Common myeloid progenitor, CD34-positive (primary cell): ENCODE data around the gene RHOXF2B. TPM values are rescaled to one million over a fixed set of nuclear protein-coding genes. Genes with fewer than 3 reads are reported as not detected.
A peak's percentile ranks its signal among the peaks of the same experiment; 100 is the strongest.
"Not testable (repeated sequence)": the region's sequence is repeated elsewhere in the genome, so short reads cannot be mapped to it uniquely, and the experiment has no call there.

ENCODE experiments used
- CTCF ChIA-PET: fragments of 350-600 bp; sonication (Branson Sonifier 250); formaldehyde crosslinking; loops from one replicate; lab custom pipeline; 2021; ENCODE audit warnings: antibody characterized with exemption; lab: Charles Lee
- POLR2A ChIA-PET: fragments of 350-600 bp; sonication (Branson Sonifier 250); formaldehyde crosslinking; loops from one replicate; lab custom pipeline; 2021; ENCODE audit warnings: antibody characterized with exemption; lab: Charles Lee
- DNase-seq, 3 donors: peaks; one replicate each; pipeline versions ENCODE4 v3.0.0 to v3.0.0-alpha.2; 2013
- H3K27ac ChIP-seq, 2 experiments: 1 replicate in 1 of 2; 2 replicates in 1 of 2; pipeline ENCODE4 v1.7.0; 2013; ENCODE audit warnings: inconsistent platforms in 2 of 2, low read length in 2 of 2, mild to moderate bottlenecking in 2 of 2, low read depth in 1 of 2, moderate library complexity in 1 of 2; ENCODE audit not compliant: severe bottlenecking in 2 of 2, insufficient read depth in 1 of 2, poor library complexity in 1 of 2
- H3K27me3 ChIP-seq, 5 experiments: replicated peaks in 2 of 5; 1 replicate in 3 of 5; 2 replicates in 2 of 5; pipeline versions ENCODE4 v1.6.1 to v1.7.0; 2013; ENCODE audit warnings: low read length in 4 of 5, mild to moderate bottlenecking in 2 of 5, moderate library complexity in 2 of 5, inconsistent platforms in 1 of 5; ENCODE audit not compliant: insufficient read depth in 5 of 5, control insufficient read depth in 4 of 5
- H3K36me3 ChIP-seq, 4 experiments: 1 replicate in 2 of 4; 2 replicates in 2 of 4; pipeline versions ENCODE4 v1.6.1 to v1.7.0; 2013; ENCODE audit warnings: low read length in 3 of 4, control low read depth in 1 of 4, mild to moderate bottlenecking in 1 of 4; ENCODE audit not compliant: control insufficient read depth in 4 of 4, insufficient read depth in 4 of 4
- H3K4me1 ChIP-seq, 4 experiments: 1 replicate in 3 of 4; 2 replicates in 1 of 4; pipeline versions ENCODE4 v1.6.1 to v1.7.1; 2013; ENCODE audit warnings: low read length in 3 of 4, mild to moderate bottlenecking in 3 of 4, control low read depth in 1 of 4, inconsistent platforms in 1 of 4, moderate library complexity in 1 of 4; ENCODE audit not compliant: control insufficient read depth in 4 of 4, insufficient read depth in 4 of 4; ENCODE audit errors: control extremely low read depth in 1 of 4
- H3K4me3 ChIP-seq, 7 experiments: 1 replicate in 4 of 7; 2 replicates in 3 of 7; pipeline versions ENCODE4 v1.5.1 to v1.7.0; 2013; ENCODE audit warnings: mild to moderate bottlenecking in 7 of 7, low read length in 6 of 7, moderate library complexity in 6 of 7, inconsistent platforms in 2 of 7, low read depth in 2 of 7, control low read depth in 1 of 7; ENCODE audit not compliant: insufficient read depth in 4 of 7, control insufficient read depth in 1 of 7; ENCODE audit errors: extremely low read depth in 1 of 7
- H3K9me3 ChIP-seq, 5 experiments: 1 replicate in 4 of 5; 2 replicates in 1 of 5; pipeline versions ENCODE4 v1.6.1 to v1.7.1; 2013; ENCODE audit warnings: low read length in 4 of 5, mild to moderate bottlenecking in 2 of 5, inconsistent platforms in 1 of 5, low read depth in 1 of 5, moderate library complexity in 1 of 5; ENCODE audit not compliant: control insufficient read depth in 4 of 5, insufficient read depth in 2 of 5; ENCODE audit errors: control extremely low read depth in 1 of 5
- WGBS: methylation state at CpG from one replicate; pipeline ENCODE4 v1.1.5; 2013; ENCODE audit not compliant: insufficient coverage; 5-methylcytosine and 5-hydroxymethylcytosine counted together
- polyA plus RNA-seq: library from polyadenylated mRNA; unstranded; fragments of 120-200 nt; gene quantifications from one replicate; pipeline ENCODE4 v1.2.1, GENCODE V29; 2013

RHOXF2B gene
- not detected for polyA plus RNA-seq

DNA sequence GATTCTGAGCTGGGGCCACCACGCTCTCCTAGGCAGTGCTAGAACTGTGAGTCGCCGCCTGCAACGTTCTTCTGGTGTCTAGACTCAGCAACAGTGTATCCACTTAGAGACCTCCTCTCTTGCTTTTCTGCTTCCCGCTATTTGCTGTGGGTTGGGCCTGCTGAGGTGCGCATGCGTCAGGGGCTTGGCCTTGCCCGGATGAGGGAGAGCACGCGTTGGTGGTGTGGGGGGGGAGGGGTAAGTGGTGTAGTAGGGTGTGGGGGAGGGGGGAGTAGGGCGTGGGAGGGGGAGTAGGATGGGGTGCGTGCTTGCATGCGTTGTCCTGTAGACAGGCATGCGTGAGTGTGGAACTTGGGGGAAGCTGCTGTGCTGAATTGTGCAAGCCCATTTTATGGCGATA lies at the start of gene RHOXF2B:
Gene RHOXF2B, minus strand, starts transcription at position 101 of the 400 bp plus-strand sequence. CDS start 138 bp downstream, outside the sequence.
- H3K9me3 ChIP-seq, POLR2A ChIA-PET, H3K27me3 ChIP-seq, H3K27ac ChIP-seq, H3K36me3 ChIP-seq, H3K4me1 ChIP-seq, DNase-seq, CTCF ChIA-PET, H3K4me3 ChIP-seq: not testable (repeated sequence)
- WGBS = no CpG with 5 or more reads among the region's 15 CpGs

DNA sequence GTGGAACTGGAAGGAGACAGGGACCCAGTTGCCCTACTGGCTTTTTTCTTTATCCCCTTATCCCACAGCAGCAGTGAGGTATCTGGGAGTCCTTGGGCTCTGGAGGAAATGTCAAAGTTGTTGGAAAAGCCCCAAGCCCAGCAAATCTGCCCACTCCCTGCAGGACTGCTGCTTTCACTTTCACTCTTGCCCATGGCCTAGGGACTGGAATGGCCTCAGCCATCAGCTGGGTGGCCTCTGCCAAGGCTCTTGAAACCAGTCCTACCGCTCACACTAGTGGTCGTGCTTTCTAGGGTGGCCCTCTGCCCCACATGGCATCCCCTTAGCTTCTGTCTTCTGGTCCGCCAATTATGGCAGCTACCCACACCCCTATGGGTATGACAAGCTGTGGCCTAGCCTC lies 48.0 kb upstream of the RHOXF2B start:
- ChIA-PET POLR2A (no interaction called here), CTCF (interaction anchor here (0.8 to 1.3 kb wide), 3 partner anchors 12 to 18 kb away, joined by 3 to 4 read pairs (median 3); no protein-coding TSS in a partner anchor)

DNA sequence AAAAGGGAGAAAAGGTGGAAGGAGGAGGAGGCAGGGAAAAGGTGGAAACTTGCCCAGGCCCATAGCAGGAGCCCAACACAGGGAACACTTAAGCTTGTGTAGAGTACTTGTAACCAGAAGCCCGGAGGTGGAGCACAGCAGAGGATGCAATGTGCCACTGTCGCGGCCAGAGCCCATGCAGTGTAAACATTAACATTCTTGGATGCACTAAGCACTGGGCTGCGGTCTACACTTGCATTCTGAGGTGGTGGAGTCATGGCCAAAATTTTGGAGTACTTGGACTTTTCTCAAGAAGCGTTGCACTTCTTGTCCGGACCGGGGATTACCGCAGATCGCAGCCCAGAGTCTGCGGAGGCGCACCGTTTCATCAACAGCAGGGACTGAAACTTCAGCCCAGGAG lies 42.7 kb upstream of the RHOXF2B start:
- CTCF ChIA-PET = no interaction called here

More for the DNA sequence above, 48.0 kb upstream of the RHOXF2B start:
- no peak overlapping the region for H3K27ac ChIP-seq
- H3K4me3 ChIP-seq = peak overlapping the region in 2 of 7 experiments; percentile 19 to 54
- peaks cover 0 to 6% (median 0%) of the 10 kb centered on the region in 5 experiments for H3K27me3 ChIP-seq
- H3K36me3 ChIP-seq = no peaks in the 10 kb centered on the region
- DNase-seq = peak in 2 of 3 donors; percentile 14 to 18
- H3K4me1 ChIP-seq = peaks cover 0 to 9% (median 0%) of the 10 kb centered on the region in 4 experiments
- WGBS = 100% methylated on average over 2 of the region's 3 CpGs
- no peaks in the 10 kb centered on the region for H3K9me3 ChIP-seq

GRCh38 chrX:120115438-120115963 lies 38.0 kb upstream of the RHOXF2B start, which contains the start of gene RHOXF1:
Gene RHOXF1 (minus strand): TSS chrX:120115913. CDS start chrX:120115862, 51 bp downstream.
- Histone ChIP-seq H3K4me3 (no peak within 1 kb of the TSS), H3K9me3 (no peaks in the 10 kb centered on the region), H3K36me3 (no peaks in the 10 kb centered on the region), H3K27ac (no peak within 1 kb of the TSS), H3K27me3 (peaks cover 0 to 5% (median 0%) of the 10 kb centered on the region in 5 experiments), H3K4me1 (no peaks in the 10 kb centered on the region)
- ChIA-PET POLR2A (no interaction called here), CTCF (no interaction called here)
- DNase-seq = no peak
- WGBS = 84% methylated on average over 31 of the region's 35 CpGs

More for the DNA sequence above, 42.7 kb upstream of the RHOXF2B start:
- H3K27ac ChIP-seq = no peak overlapping the region
- 86% methylated on average over 12 of the region's 12 CpGs for WGBS
- peaks cover 0 to 5% (median 0%) of the 10 kb centered on the region in 5 experiments for H3K27me3 ChIP-seq
- no peaks in the 10 kb centered on the region for H3K36me3 ChIP-seq
- no peak overlapping the region for H3K4me3 ChIP-seq
- peaks cover 0 to 7% (median 0%) of the 10 kb centered on the region in 4 experiments for H3K4me1 ChIP-seq
- POLR2A ChIA-PET = no interaction called here
- DNase-seq = no peak
- no peaks in the 10 kb centered on the region for H3K9me3 ChIP-seq

- ChIA-PET CTCF (interaction anchor here (1.4 kb wide), 1 partner anchor 24 kb away, joined by 3 read pairs; no protein-coding TSS in a partner anchor), POLR2A (no interaction called here)
- peaks cover 0 to 5% (median 0%) of the 10 kb centered on the region in 5 experiments for H3K9me3 ChIP-seq
- no peaks in the 10 kb centered on the region for H3K36me3 ChIP-seq
- DNase-seq = no peak
- no peaks in the 10 kb centered on the region for H3K4me1 ChIP-seq
- H3K4me3 ChIP-seq = no peak overlapping the region
- H3K27ac ChIP-seq = no peak overlapping the region
- H3K27me3 ChIP-seq = peaks cover 0 to 2% (median 0%) of the 10 kb centered on the region in 5 experiments
These were observed 34.1 kb upstream of the RHOXF2B start for GRCh38 chrX:120111611-120112010.

GRCh38 chrX:120109378-120109777 lies 31.9 kb upstream of the RHOXF2B start:
- WGBS = no CpG with 5 or more reads among the region's 1 CpG
- H3K27ac ChIP-seq = no peak overlapping the region
- H3K27me3 ChIP-seq = peaks cover 0 to 2% (median 0%) of the 10 kb centered on the region in 5 experiments
- DNase-seq = no peak
- H3K9me3 ChIP-seq = peaks cover 0 to 11% (median 0%) of the 10 kb centered on the region in 5 experiments
- no peak overlapping the region for H3K4me3 ChIP-seq
- POLR2A ChIA-PET = no interaction called here
- no peaks in the 10 kb centered on the region for H3K36me3 ChIP-seq
- no peaks in the 10 kb centered on the region for H3K4me1 ChIP-seq
- CTCF ChIA-PET = no interaction called here

- H3K36me3 ChIP-seq, H3K4me1 ChIP-seq, H3K4me3 ChIP-seq, H3K27ac ChIP-seq, CTCF ChIA-PET, DNase-seq, POLR2A ChIA-PET, H3K27me3 ChIP-seq: not testable (repeated sequence)
- WGBS = 88% methylated on average over 1 of the region's 2 CpGs
- H3K9me3 ChIP-seq = peaks cover 4 to 39% (median 7%) of the 10 kb centered on the region in 5 experiments
These were observed 27.2 kb upstream of the RHOXF2B start for GRCh38 chrX:120104707-120105106.
